SHP77 treated with DMSO at 0.1 percent for 48 hours (cell line): ENCODE measurements around the gene SPATA46.

Experiments
- DNase-seq: peaks from one replicate; lab custom pipeline; 2025; lab: John Stamatoyannopoulos, UW

SPATA46 gene

DNA sequence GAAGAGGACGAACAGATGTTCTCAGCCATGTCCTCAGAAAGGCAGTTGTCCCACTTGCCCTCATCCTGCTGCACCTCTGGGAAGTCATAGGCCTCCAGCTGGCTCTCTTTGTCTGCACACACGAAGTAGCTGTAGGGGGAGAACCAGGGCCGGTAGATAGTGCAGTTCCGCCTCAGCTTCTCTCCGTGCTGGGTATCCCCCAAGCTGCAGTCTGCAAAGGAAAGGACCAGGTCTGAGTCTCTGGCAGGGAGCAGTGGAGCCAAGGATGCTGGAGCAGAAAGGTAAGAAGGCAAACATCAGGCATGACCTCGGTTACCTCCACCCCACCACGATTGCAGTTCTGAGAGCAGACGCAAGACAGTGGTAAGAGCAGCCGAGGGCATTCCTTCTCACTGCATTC is 2.2 kb downstream of the SPATA46 start:
- no peak for DNase-seq

DNA sequence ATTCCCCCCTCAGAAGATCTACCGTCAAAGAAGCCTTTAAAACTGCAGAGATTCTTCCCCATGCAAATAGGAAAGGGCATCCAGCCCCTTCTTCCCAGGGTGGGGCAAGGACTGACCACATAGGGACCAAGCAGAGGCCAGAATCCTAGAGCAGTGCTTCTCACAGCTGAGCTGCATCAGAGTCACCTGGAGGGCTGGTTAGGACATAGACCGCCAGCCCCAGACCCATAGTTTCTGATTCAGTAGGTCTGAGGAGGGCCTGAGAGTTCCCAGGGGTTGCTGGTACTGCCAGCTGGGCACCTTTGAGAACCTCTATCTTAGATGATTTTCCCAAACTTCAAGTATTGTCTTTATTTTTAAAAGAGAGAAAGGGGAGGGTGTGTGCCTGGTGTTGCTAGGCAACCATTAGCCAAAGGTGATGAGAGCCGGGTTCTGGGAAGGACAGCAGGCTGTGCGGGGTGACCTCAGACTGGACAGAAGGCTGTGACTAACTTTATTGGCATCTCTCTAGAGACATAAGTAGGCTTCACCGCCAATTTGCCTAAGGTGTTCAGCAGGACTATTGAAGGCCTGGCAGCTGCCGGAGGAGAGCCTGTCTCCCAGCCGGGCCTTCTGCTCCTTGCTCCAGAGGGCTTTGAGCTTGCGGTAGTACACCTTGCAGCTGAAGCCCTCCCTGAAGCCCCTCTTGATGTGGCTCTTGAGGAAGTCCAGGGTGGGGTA is 3.0 kb downstream of the SPATA46 start:
- DNase-seq = no peak

DNA sequence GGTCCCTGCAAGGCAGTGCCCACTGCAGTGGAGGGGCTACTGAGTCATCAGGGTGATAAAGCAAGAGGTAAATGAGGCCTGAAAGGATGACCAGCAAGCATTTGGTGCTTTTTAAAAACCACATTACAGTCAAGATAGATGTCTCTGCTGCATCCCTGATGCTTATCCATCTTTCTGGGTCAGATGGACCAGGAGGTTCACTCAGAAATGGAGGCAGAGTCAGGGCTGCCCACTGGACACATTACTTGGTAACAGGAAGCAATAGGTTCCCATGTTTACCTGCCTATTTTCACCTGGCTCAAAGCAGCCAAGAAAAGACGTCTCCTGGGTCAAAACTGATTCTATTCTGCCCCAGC is 3.6 kb downstream of the SPATA46 start:
- no peak for DNase-seq

DNA sequence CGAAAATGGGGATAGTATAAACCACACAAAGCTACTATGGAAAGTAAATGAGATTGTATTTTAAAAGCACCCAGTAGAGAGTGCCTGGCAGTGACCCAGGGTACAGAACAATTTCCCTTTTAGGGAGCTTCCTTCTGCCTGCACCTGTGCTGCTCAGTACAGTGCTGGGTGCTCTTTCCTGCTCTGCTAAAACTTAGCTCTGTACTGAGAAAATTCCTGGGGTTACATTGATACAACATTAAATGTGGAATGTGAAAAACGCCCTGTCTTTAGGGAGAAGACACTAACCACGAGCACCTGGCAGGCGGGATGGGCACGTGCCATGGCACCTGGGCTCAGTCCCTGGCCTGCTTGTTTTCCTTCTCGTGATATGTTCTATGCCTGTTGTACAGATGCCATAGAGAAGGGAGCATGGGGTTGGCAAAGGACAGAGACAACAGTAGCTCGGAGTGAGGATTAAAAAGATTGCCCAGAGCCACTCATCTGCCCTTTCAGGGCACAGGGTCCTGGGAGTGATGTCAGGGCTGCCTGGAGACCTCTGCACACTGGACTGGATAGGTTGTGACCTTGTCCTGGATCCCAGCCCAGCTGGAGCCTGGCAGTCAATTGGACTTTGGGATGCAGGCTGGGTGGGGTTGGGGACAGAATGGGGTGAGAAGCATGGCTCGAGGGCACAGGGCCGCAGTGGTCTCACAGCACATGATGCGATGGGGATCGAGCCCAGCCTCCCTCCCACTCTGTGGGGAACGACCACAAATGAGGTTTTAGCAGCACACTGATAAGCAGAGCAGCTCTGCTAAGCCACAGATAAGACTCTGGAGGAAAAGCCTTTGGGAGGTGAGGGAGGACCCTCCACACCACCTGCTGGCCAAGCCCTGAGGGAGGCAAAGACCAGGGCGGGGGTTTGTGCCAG is 4.2 kb downstream of the SPATA46 start:
- no peak for DNase-seq

DNA sequence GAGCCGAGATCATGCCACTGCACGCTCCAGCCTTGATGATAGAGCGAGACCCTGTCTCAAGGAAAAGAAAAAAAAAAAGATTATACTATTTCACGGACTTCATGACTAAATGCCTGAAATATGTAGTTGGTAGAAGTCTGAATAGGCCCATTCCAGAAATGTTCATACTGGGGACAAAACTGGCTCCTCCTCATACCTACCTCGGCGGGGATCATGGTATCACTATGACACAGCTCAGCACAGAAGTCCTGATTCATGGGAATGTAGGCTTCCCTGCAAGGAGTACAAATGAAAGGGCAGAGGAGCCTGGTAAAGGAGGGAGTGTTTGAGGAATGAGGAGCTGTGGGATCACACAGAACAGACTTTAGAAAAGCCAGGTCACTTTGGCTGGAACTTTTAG is 5.0 kb downstream of the SPATA46 start:
- no peak for DNase-seq

DNA sequence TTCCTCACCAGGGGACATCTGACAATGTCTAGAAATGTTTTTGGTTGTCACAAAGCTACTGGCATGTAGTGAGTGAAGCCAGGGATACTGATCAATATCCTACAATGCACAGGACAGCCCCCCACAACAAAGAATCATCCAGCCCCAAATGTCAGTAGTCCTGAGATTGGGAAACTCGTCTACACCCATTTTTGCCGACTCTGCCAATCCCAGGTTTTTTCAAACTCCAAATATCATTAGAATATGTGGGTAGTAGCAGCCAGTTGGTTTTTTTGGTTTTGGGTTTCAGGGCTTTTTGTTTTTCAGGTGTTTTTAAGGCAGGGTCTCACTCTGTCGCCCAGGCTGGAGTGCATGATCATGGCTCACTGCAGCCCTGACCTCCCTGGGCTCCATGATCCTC is 5.9 kb downstream of the SPATA46 start:
- DNase-seq = no peak

DNA sequence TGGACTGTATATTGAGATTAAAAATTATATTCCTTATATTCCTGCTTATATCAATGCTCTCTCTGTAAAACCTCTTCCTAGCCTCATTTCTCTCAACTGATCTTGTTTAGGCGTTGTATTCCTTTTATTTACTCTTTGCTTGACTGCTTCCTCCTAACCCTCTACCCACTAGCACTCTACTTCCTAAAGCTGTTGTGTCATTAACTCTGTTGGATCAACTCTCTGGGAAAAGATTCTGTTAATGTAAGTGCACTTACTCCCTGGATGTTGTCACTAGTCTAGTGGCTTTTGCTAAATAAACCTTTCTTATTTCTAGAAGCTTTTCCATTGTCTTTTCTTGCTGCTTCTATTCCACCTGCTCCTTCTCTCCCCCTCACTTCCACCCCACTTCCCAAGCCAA is 6.5 kb downstream of the SPATA46 start:
- no peak for DNase-seq

DNA sequence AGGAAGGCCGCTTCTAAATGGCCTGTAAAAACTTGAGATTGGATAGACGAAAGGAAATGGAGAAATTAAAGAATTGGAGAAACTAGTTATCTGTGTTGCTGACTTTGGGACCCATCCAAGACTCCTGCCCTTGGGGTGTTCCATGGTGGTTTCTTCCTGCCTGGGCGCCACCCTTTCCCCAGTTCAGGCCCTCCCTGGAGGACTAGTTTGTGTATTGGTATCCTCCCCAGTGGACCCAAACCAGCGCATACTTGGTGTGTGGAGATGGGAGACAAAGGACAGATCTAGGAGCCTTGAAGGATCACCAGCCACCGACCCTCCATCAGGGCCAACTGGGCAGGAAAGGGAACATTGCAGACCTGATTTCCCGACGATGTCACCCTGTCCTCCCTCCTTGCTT is 7.1 kb downstream of the SPATA46 start:
- DNase-seq = no peak

DNA sequence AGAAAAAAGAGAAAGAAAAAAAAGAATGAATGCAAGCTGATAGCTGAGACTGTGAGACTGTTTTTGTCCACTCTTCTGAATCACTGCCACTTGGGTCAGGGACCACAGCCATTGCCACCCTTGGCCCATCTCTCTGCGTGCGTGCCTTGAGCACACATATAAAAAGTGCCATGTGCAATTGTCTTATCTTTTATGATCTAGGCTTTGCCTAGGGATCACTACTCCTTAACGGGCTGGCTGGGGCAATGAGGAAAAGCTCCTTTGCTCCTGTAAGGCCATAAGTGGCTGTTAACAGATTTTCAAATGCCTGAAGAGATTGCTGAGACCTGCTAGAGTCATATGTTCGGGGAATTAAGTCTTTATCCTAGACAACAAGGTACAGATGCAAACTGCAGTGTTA is 8.2 kb downstream of the SPATA46 start:
- DNase-seq = no peak

DNA sequence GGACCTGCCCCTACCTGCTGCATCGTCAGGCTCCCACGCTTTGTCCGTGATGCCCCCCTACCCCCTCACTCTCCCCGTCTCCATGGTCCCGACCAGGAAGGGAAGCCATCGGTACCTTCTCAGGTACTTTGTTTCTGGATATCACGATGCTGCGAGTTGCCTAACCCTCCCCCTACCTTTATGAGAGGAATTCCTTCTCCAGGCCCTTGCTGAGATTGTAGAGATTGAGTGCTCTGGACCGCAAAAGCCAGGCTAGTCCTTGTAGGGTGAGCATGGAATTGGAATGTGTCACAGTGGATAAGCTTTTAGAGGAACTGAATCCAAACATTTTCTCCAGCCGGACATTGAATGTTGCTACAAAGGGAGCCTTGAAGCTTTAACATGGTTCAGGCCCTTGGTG is 8.9 kb downstream of the SPATA46 start:
- no peak for DNase-seq

DNA sequence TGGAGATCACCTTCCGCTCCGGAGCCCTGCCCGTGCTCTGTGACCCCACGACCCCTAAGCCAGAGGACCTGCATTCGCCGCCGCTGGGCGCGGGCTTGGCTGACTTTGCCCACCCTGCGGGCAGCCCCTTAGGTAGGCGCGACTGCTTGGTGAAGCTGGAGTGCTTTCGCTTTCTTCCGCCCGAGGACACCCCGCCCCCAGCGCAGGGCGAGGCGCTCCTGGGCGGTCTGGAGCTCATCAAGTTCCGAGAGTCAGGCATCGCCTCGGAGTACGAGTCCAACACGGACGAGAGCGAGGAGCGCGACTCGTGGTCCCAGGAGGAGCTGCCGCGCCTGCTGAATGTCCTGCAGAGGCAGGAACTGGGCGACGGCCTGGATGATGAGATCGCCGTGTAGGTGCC is 9.6 kb downstream of the SPATA46 start:
- no peak for DNase-seq

DNA sequence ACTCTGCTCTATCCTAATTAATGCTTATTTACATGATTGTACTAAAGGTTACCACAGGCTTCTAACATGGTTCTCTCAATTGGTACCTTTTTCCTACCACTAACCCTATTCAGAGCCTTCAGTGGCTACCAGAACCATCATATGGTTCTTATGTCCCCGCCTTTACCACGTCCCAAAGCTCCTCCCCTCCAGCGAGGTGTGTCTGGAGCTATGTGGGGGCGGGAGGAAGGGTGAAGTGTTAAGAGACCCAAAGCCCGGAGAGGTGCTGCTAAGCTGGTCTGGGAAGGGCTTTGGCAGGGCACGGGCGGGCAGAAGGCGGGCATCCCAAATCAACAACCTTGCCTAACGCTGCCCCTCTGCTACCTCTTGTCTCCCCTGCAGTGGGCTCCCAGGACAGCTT is 10.0 kb downstream of the SPATA46 start:
- no peak for DNase-seq

DNA sequence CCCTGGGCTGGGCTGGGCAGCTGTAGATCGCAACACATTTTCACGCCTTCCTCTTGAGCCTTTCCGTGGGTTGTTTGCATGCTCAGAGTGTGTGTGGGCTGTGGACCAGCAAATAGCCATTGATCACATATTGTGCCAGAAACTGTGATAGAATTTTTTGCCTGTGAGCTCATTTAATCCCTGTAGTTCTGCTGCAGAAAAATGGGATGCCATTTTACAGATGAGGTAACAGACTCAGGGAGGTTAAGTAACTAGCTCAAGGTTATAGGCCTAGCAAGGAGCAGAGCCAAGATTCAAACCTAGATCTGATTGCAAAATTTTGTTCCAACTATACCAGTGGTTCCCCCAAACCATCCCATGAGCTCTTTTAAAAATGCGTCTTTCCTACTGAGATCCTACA is 10.5 kb downstream of the SPATA46 start:
- no peak for DNase-seq

DNA sequence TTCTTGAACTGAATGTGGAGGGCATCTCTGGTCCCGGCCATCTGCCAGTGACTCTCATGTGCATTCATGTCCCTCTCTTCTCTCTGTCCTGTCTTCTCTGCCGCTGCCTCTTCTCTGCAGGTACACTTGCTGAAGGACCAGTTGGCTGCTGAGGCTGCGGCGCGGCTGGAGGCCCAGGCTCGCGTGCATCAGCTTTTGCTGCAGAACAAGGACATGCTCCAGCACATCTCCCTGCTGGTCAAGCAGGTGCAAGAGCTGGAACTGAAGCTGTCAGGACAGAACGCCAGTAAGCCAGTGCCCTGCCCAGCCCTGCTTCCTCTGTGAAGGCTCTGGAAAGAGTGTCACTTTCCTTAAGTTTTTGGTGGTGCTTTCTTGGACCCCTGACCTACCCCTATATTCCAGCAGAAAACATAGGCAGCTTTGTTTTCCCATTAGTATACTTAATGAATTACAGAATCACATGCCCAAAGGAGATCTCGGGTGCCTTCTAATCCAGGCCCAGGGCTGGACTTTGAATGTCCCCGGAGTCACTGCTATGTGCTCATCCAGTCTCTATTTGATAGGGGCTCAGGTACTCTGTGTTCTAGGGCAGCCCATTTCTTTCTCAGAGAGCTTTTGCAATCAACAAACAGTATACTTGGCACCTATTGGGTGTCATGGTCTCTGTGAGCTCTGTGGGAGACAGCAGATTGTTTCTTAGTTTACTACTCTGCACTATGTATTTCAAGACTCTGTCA is 11.2 kb downstream of the SPATA46 start:
- no peak for DNase-seq

DNA sequence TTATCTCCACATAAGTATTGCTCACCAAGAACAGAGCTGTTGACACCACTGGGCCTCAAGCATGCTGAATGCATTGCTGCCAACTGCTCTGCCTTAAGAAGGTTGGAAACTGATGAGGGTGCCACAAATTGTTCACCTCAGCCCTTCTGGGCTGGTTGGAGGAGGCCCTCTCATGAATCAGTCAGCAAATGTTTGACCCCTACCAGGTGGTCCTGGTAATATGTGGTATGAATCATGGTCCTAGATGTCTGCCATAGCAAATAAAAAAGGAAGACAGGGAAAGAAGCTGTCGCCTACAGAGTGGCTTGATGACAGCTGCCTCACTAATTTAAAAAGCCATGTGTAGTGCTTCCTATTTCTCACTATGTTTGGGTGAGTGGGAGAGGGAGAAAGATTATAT is 12.2 kb downstream of the SPATA46 start:
- no peak for DNase-seq

DNA sequence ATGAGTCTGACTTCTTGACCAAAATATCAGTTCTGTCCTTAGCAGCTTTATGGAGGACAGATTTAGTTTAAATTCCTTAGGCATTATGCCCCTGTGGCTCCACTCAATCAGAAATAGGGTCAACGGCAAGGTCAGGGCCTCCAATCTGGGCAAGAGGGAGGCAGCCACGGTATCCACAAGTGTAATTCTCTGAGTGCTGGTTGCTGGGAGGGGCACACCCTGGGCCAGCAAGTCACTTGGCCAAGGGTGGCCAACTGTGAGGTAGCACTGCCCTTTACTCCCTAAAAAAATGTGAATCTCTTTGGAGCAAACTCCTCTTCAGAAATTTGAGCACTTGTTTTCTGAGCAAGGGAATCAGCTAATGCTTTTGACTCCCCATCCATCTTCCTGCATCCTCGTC is 12.8 kb downstream of the SPATA46 start:
- DNase-seq = no peak

DNA sequence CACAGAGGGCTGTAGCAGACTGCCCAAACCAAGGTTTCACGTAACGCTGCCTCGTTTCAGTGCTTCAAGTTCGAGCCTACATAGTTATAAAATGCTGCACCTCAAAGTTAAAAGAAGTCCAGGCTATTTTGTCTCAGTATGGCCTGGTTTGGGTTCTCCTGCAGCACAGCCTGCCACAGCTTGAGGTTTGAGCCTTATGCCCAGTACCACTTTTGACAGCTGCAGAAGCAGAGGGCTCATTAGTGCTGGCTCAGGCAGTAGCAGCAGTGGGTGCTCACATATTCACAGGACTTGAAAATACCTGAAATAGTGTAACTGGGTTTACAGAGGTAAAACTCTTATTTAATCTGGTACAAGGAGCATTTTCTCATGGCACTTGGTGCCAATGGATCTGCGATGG is 15.3 kb downstream of the SPATA46 start:
- DNase-seq = no peak

DNA sequence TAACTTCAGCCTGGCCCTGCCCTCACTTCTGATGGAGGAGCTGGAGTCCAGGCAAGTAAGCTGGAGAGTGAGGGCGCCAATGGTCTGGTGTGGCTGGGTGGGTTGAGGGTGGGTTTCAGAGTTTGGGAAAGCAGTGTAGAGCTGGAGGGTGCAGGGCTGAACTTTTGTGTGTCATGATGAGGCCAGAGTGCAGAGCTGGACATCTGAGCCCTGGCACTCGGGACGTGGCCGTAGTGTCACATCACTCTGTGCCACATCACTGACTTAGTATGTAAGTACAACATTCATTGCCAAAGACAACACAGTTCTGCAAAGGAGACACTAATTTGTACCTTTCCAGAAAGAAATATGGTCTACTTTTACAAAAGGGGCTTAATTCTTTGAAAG is 15.8 kb downstream of the SPATA46 start:
- DNase-seq = no peak

DNA sequence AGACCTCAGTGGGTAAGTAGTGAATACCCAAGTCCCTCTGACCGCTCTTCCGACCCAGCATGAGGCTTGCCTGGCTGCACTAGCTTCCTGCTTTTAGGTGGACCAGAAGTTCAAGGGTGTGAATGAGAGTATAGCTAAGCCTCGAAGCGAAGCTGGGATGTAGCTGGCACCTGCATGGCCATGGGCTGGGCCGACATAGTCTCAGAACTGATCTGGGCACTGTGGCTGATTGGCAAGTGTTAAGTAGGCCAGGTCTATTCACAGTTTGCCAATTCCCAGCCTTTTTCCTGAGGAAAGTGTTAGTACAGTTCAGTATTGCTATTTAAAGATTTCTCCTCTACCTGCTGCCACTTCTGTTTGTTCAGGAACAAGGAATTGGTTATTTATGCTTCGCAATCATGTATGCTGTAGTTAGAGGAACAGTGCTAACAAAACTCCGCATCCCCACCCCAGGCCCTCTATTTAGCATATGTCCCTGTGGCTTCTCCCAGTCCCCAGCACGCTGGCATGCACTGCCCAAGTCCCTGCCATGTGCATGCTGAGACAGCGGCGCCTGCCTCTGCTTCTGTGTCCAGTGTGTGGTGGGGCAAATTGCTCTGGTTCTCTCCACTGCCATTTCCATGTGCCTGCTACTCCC is 16.3 kb downstream of the SPATA46 start:
- no peak for DNase-seq

DNA sequence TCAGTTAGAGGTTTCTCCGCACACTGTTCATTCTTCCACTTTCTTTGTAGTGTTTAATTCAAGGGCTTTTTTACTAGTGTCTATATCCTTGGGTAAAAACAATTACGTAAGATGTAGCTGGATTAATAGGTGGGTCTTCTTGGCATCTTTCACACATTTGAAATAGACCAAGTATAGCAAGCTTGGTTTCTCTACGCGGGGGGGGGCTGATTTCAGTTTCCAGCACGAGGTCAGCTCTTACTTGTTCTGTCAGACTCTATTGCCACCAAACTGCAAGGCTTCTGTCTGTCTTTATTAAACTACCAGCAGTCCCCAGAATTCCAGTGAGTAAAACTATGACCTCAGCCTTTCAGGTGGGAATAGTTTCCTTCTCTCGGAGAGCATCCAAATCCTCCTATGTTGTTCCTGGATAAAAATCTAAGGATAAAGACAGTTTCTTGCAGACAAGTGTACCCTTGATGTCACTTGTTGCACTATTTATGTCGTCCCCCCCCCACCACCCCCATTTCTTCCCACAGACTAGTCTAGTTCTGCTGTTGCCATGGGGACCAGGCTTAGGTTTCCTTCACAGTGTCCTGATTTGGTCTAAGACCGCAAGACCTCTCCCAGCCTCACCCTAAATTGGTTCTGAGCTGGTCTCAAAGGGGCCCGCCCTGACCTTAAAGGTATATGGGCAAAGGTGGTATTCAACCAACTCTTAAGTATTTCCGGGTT is 17.0 kb downstream of the SPATA46 start:
- no peak for DNase-seq

DNA sequence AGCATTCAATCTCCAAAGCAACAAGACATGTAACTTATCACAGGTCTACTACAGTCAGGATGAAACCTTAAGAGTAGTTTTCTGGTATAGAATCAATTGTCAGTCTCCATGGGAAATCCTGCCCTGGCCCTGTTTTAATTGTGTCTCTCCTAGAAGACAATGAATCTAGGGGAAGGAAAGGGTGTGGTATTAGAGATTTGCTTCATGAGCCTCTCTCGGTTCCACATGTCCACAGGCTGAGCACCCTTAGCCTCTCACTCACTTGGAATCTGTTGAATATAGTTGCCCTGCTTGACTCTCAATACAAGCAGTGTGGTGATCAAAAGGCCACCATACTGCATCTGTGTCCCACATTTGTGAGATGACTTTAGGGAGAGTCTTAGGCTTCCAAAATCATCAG is 17.7 kb downstream of the SPATA46 start:
- DNase-seq = no peak
